B cell (primary cell): ENCODE data around the gene MRPS9. TPM values are rescaled to one million over a fixed set of nuclear protein-coding genes. Genes with fewer than 3 reads are reported as not detected.

ENCODE experiments used
- ATAC-seq: fragments of 200-7000 bp; cut with Tn5 transposase; one replicate; pipeline ENCODE4 v1.10.0; 2021; ENCODE audit warnings: low read depth, mild to moderate bottlenecking, moderate number of reproducible peaks, moderate library complexity
- CTCF ChIA-PET: fragments of 350-600 bp; sonication (Branson Sonifier 250); formaldehyde crosslinking; loops from one replicate; lab custom pipeline; 2021; ENCODE audit warnings: antibody characterized with exemption, inconsistent platforms; lab: Charles Lee
- POLR2A ChIA-PET: fragments of 350-600 bp; sonication (Branson Sonifier 250); formaldehyde crosslinking; loops from one replicate; lab custom pipeline; 2021; ENCODE audit warnings: antibody characterized with exemption; lab: Charles Lee
- DNase-seq: peaks from one replicate; pipeline ENCODE4 v3.0.0; 2013
- H2AFZ ChIP-seq: 2 replicates; pipeline ENCODE4 v1.6.1; 2012; ENCODE audit warnings: mild to moderate bottlenecking, low read depth, low read length; ENCODE audit not compliant: insufficient read depth, poor library complexity, severe bottlenecking
- H3K27ac ChIP-seq, 2 donors: 1 replicate in 1 of 2; 2 replicates in 1 of 2; pipeline ENCODE4 v1.5.1; 2012 to 2013; ENCODE audit warnings: low read length in 2 of 2, mild to moderate bottlenecking in 2 of 2, moderate library complexity in 1 of 2
- H3K27me3 ChIP-seq, 4 experiments: fragments of 200-600 bp in 1 of 4; sonication (generic) in 1 of 4; replicated peaks in 1 of 4; 1 replicate in 2 of 4; 2 replicates in 2 of 4; pipeline versions ENCODE4 v1.6.1 to v1.7.0; 2013 to 2016; ENCODE audit warnings: low read length in 3 of 4, mild to moderate bottlenecking in 2 of 4, mixed read lengths in 1 of 4, moderate library complexity in 1 of 4; ENCODE audit not compliant: insufficient read depth in 4 of 4, control insufficient read depth in 3 of 4; ENCODE audit errors: control extremely low read depth in 1 of 4
- H3K36me3 ChIP-seq, 2 experiments: replicated peaks in 1 of 2; 1 replicate in 1 of 2; 2 replicates in 1 of 2; pipeline versions ENCODE4 v1.6.1 to v1.7.1; 2013; ENCODE audit warnings: low read length in 1 of 2; ENCODE audit not compliant: insufficient read depth in 2 of 2, control insufficient read depth in 1 of 2; ENCODE audit errors: control extremely low read depth in 1 of 2, extremely low read depth in 1 of 2
- H3K4me1 ChIP-seq, 2 donors: fragments of 200-600 bp in 1 of 2; sonication (generic) in 1 of 2; 1 replicate in 1 of 2; 2 replicates in 1 of 2; pipeline versions ENCODE4 v1.5.1 to v1.6.1; 2013 to 2017; ENCODE audit warnings: low read length in 2 of 2; ENCODE audit not compliant: control insufficient read depth in 2 of 2, insufficient read depth in 2 of 2
- H3K4me2 ChIP-seq: replicated peaks from 2 replicates; pipeline ENCODE3; 2012; ENCODE audit warnings: mild to moderate bottlenecking, low read depth, low read length; ENCODE audit not compliant: poor library complexity, severe bottlenecking
- H3K4me3 ChIP-seq, 5 experiments: fragments of 200-600 bp in 1 of 5; sonication (generic) in 1 of 5; 1 replicate in 3 of 5; 2 replicates in 2 of 5; pipeline versions ENCODE4 v1.5.1 to v1.7.0; 2011 to 2016; ENCODE audit warnings: low read length in 4 of 5, mild to moderate bottlenecking in 4 of 5, low read depth in 2 of 5, control low read depth in 1 of 5, moderate library complexity in 1 of 5; ENCODE audit not compliant: insufficient read depth in 1 of 5; ENCODE audit errors: control extremely low read depth in 1 of 5, extremely low read depth in 1 of 5
- H3K79me2 ChIP-seq: fragments of 200-600 bp; sonication (generic); one replicate; pipeline ENCODE4 v1.6.0; 2016; ENCODE audit warnings: low read length; ENCODE audit not compliant: control insufficient read depth, insufficient read depth
- H3K9ac ChIP-seq: fragments of 200-600 bp; sonication (generic); 2 replicates; pipeline ENCODE4 v1.6.1; 2017; ENCODE audit warnings: mild to moderate bottlenecking, low read length, moderate library complexity
- H3K9me3 ChIP-seq, 3 donors: one replicate each; pipeline versions ENCODE4 v1.6.1 to v1.7.1; 2013; ENCODE audit warnings: low read length in 2 of 3; ENCODE audit not compliant: control insufficient read depth in 2 of 3, insufficient read depth in 1 of 3; ENCODE audit errors: control extremely low read depth in 1 of 3
- H4K20me1 ChIP-seq: 2 replicates; pipeline ENCODE4 v1.6.0; 2012; ENCODE audit warnings: mild to moderate bottlenecking, low read length; ENCODE audit not compliant: insufficient read depth, control insufficient read depth, poor library complexity, severe bottlenecking
- H3K27ac Mint-ChIP-seq: one replicate; pipeline ENCODE4 v1.8.0; 2021; ENCODE audit warnings: mixed read lengths
- H3K27me3 Mint-ChIP-seq: one replicate; pipeline ENCODE4 v1.8.0; 2021; ENCODE audit warnings: mixed read lengths
- H3K4me1 Mint-ChIP-seq: one replicate; pipeline ENCODE4 v1.8.0; 2021; ENCODE audit warnings: mixed read lengths
- H3K4me3 Mint-ChIP-seq: one replicate; pipeline ENCODE4 v1.8.0; 2021; ENCODE audit warnings: mixed read lengths
- H3K9me3 Mint-ChIP-seq: one replicate; pipeline ENCODE4 v1.8.0; 2022; ENCODE audit warnings: mixed read lengths; ENCODE audit not compliant: insufficient read depth
- CTCF ChIP-seq: fragments of 200-600 bp; IDR thresholded peaks from one replicate; pipeline ENCODE4 v1.8.0; 2022; ENCODE audit warnings: antibody characterized with exemption, mild to moderate bottlenecking
- EZH2 ChIP-seq: IDR thresholded peaks from 2 replicates; pipeline ENCODE4 v1.6.1; 2012; ENCODE audit warnings: borderline replicate concordance, low read depth, mild to moderate bottlenecking, moderate library complexity, low read length; ENCODE audit not compliant: insufficient read depth, poor library complexity, severe bottlenecking
- WGBS: methylation state at CpG from one replicate; pipeline ENCODE4 v1.1.5; 2013; ENCODE audit warnings: missing lambda C conversion rate; ENCODE audit not compliant: insufficient coverage; 5-methylcytosine and 5-hydroxymethylcytosine counted together
- intact Hi-C: fragments of 100-400 bp; cut with micrococcal nuclease; formaldehyde crosslinking; loops from one replicate; pipeline ENCODE4 v1.10.0; 2022
- polyA plus RNA-seq: library from polyadenylated mRNA; depleted of rRNA; stranded (reverse); fragments of >200 nt; gene quantifications from 2 replicates; pipeline ENCODE4 v1.2.3, GENCODE V29; 2012
- total RNA-seq, 2 donors: library from RNA; stranded (reverse); fragments of 120-200 nt in 1 of 2; gene quantifications; 1 replicate in 1 of 2; 2 replicates in 1 of 2; pipeline versions ENCODE4 v1.2.3 to v1.2.4, GENCODE V29; 2013 to 2022

MRPS9 gene
- total and polyA plus RNA-seq, 2 donors (not counting 1 experiment from before 2014, with no cell fraction given): 13.0 to 19.8 TPM

GRCh38 chr2:105090091-105090490, 52.2 kb downstream of the MRPS9 start:
- no peaks in the 10 kb centered on the region for H3K27me3 ChIP-seq
- H3K9me3 ChIP-seq: no peaks in the 10 kb centered on the region
- no peak overlapping the region for H3K9ac ChIP-seq
- H3K4me3 ChIP-seq: no peak overlapping the region
- H2AFZ ChIP-seq: no peak overlapping the region
- H3K36me3 ChIP-seq: peaks cover 1 to 7% of the 10 kb centered on the region in 2 experiments
- CTCF ChIA-PET: no interaction called here
- no peak overlapping the region for H3K27ac ChIP-seq
- Mint-ChIP-seq H3K27me3 (no peaks in the 10 kb centered on the region), H3K9me3 (no peaks in the 10 kb centered on the region), H3K4me3 (no peak overlapping the region), H3K27ac (no peak overlapping the region), H3K4me1 (no peaks in the 10 kb centered on the region)
- H3K4me2 ChIP-seq: no peak overlapping the region
- no peaks in the 10 kb centered on the region for H3K4me1 ChIP-seq
- no peak for DNase-seq
- 100% methylated on average over 3 of the region's 5 CpGs for WGBS
- no peak for ATAC-seq
- intact Hi-C loops: no loop called here
- no peaks in the 10 kb centered on the region for H4K20me1 ChIP-seq
- H3K79me2 ChIP-seq: no peaks in the 10 kb centered on the region
- no peak for TF ChIP-seq EZH2
- TF ChIP-seq CTCF: no peak
- POLR2A ChIA-PET: no interaction called here

- TF ChIP-seq CTCF: no peak
- TF ChIP-seq EZH2: no peak
- ATAC-seq (no peak), DNase-seq (no peak)
- Histone ChIP-seq H3K27ac (no peak overlapping the region), H4K20me1 (no peaks in the 10 kb centered on the region), H3K36me3 (peaks cover 1 to 9% of the 10 kb centered on the region in 2 experiments), H2AFZ (no peak overlapping the region), H3K79me2 (no peaks in the 10 kb centered on the region), H3K9me3 (no peaks in the 10 kb centered on the region), H3K4me2 (no peak overlapping the region), H3K4me1 (no peaks in the 10 kb centered on the region), H3K4me3 (no peak overlapping the region), H3K27me3 (no peaks in the 10 kb centered on the region), H3K9ac (no peak overlapping the region)
- no peaks in the 10 kb centered on the region for H3K9me3 Mint-ChIP-seq
- no peaks in the 10 kb centered on the region for H3K4me1 Mint-ChIP-seq
- ChIA-PET CTCF (interaction anchor here (0.6 kb wide), 1 partner anchor 294 kb away, joined by 4 read pairs; no protein-coding TSS in a partner anchor), POLR2A (no interaction called here)
- H3K4me3 Mint-ChIP-seq: no peak overlapping the region
- WGBS: no CpG with 5 or more reads among the region's 5 CpGs
- no peaks in the 10 kb centered on the region for H3K27me3 Mint-ChIP-seq
- intact Hi-C loops: no loop called here
- H3K27ac Mint-ChIP-seq: no peak overlapping the region
Measured at GRCh38 chr2:105092797-105093196, 54.9 kb downstream of the MRPS9 start.
